Measurements from ENCODE around the gene SPRR5. TPM values are rescaled to one million over a fixed set of nuclear protein-coding genes. Genes with fewer than 3 reads are reported as not detected.

SPRR5 gene
- total RNA-seq, 1 donor from 2014 or later = not detected

- no peak for DNase-seq (ENCODE audit: low read depth)
- H3K36me3 ChIP-seq (ENCODE audit: control insufficient read depth, insufficient read depth, low read length) = no peaks in the 10 kb centered on the region
- TF ChIP-seq CTCF (IDR thresholded peaks at IDR 0.05; ENCODE audit: insufficient read depth, low read length, poor library complexity, severe bottlenecking) = no peak
- no peak overlapping the region for H3K4me3 ChIP-seq (ENCODE audit: low read depth, low read length)
- H3K27me3 ChIP-seq (ENCODE audit: control insufficient read depth, insufficient read depth, low read length) = no peaks in the 10 kb centered on the region
Observed at GRCh38 chr1:152932170-152932811, 14.7 kb upstream of the SPRR5 start.

DNA sequence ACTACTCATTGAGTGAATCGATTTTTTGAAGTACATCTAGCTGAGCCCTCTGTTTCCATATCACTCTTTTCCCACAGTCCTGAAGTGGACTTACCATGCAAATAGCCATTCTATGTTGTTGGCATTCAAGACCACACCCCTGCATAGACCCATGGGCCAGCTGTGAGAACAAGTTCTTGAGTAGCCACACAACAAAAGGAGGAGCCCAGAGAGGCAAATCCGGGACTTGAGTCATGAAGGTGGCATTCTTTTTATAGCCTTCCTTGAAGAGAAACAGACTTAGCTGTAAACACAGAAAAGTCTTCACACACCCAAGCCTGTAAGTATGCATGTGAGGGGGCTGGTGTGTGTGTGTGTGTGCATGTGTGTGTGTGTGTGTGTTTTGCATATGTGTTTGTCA lies 13.8 kb upstream of the SPRR5 start:
- no peak for DNase-seq (ENCODE audit: low read depth)

DNA sequence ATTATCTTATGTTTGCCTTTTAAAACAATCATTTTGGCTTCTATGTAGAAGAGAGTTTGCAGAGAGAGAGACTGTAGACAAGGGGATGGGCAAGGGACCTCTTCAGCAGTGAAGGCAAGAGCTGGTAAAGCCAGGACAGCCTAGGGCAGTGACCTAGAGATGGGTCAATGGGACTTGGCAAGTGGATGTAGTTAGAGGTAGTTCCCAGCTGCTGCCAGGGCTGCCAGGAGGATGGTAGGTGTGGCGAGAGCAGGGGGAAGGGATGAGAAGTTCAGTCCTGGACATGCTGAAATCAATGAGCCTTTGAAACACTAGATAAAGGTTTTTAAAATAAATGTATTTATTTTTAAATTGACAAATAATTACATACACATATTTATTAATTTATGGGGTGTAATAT lies 6.4 kb upstream of the SPRR5 start:
- DNase-seq (ENCODE audit: low read depth) = no peak
- Histone ChIP-seq H3K27me3 (ENCODE audit: control insufficient read depth, insufficient read depth, low read length) (no peaks in the 10 kb centered on the region), H3K4me3 (ENCODE audit: low read depth, low read length) (no peak overlapping the region), H3K36me3 (ENCODE audit: control insufficient read depth, insufficient read depth, low read length) (no peaks in the 10 kb centered on the region)
- no peak for TF ChIP-seq CTCF (IDR thresholded peaks at IDR 0.05; ENCODE audit: insufficient read depth, low read length, poor library complexity, severe bottlenecking)

More for the DNA sequence above, 13.8 kb upstream of the SPRR5 start:
- H3K4me3 ChIP-seq (ENCODE audit: low read depth, low read length) = no peak overlapping the region
- H3K27me3 ChIP-seq (ENCODE audit: control insufficient read depth, insufficient read depth, low read length) = no peaks in the 10 kb centered on the region
- no peaks in the 10 kb centered on the region for H3K36me3 ChIP-seq (ENCODE audit: control insufficient read depth, insufficient read depth, low read length)
- no peak for TF ChIP-seq CTCF (IDR thresholded peaks at IDR 0.05; ENCODE audit: insufficient read depth, low read length, poor library complexity, severe bottlenecking)

- Histone ChIP-seq H3K27me3 (ENCODE audit: control insufficient read depth, insufficient read depth, low read length) (no peaks in the 10 kb centered on the region), H3K36me3 (ENCODE audit: control insufficient read depth, insufficient read depth, low read length) (no peaks in the 10 kb centered on the region), H3K4me3 (ENCODE audit: low read depth, low read length) (no peak overlapping the region)
- no peak for TF ChIP-seq CTCF (IDR thresholded peaks at IDR 0.05; ENCODE audit: insufficient read depth, low read length, poor library complexity, severe bottlenecking)
- no peak for DNase-seq (ENCODE audit: low read depth)
Observed at GRCh38 chr1:152941037-152941711, 5.8 kb upstream of the SPRR5 start.

- no peak for DNase-seq (ENCODE audit: low read depth)
- no peak for TF ChIP-seq CTCF (IDR thresholded peaks at IDR 0.05; ENCODE audit: insufficient read depth, low read length, poor library complexity, severe bottlenecking)
- no peaks in the 10 kb centered on the region for H3K36me3 ChIP-seq (ENCODE audit: control insufficient read depth, insufficient read depth, low read length)
- H3K4me3 ChIP-seq (ENCODE audit: low read depth, low read length) = no peak overlapping the region
- H3K27me3 ChIP-seq (ENCODE audit: control insufficient read depth, insufficient read depth, low read length) = no peaks in the 10 kb centered on the region
Observed at GRCh38 chr1:152942161-152942560, 4.8 kb upstream of the SPRR5 start.

All from kidney epithelial cell (primary cell).